Mucosa of rectum (tissue), 2 donors: ENCODE measurements around the gene PIP5K1C.
A peak's percentile ranks its signal among the peaks of the same experiment; 100 is the strongest.
"Not testable (repeated sequence)": the region's sequence is repeated elsewhere in the genome, so short reads cannot be mapped to it uniquely, and the experiment has no call there.

Experiments used
- H3K27ac ChIP-seq, 2 donors: one replicate each; pipeline ENCODE4 v1.7.0; 2013; ENCODE audit warnings: inconsistent platforms in 2 of 2, low read depth in 2 of 2, low read length in 2 of 2
- H3K27me3 ChIP-seq, 2 donors: one replicate each; pipeline ENCODE4 v1.7.0; 2013; ENCODE audit warnings: low read length in 2 of 2; ENCODE audit not compliant: control insufficient read depth in 2 of 2, insufficient read depth in 2 of 2
- H3K36me3 ChIP-seq, 2 donors: one replicate each; pipeline ENCODE4 v1.7.0; 2013; ENCODE audit warnings: low read length in 2 of 2; ENCODE audit not compliant: control insufficient read depth in 2 of 2, insufficient read depth in 2 of 2
- H3K4me1 ChIP-seq, 2 donors: one replicate each; pipeline ENCODE4 v1.7.0; 2013; ENCODE audit warnings: low read length in 2 of 2, mild to moderate bottlenecking in 1 of 2; ENCODE audit not compliant: control insufficient read depth in 2 of 2, insufficient read depth in 2 of 2
- H3K4me3 ChIP-seq, 2 donors: one replicate each; pipeline ENCODE4 v1.7.0; 2013; ENCODE audit warnings: low read length in 2 of 2
- H3K9ac ChIP-seq, 2 donors: one replicate each; pipeline ENCODE4 v1.7.0; 2013; ENCODE audit warnings: low read length in 2 of 2, low read depth in 1 of 2, mild to moderate bottlenecking in 1 of 2
- H3K9me3 ChIP-seq, 2 donors: one replicate each; pipeline ENCODE4 v1.7.0; 2013; ENCODE audit warnings: low read length in 2 of 2; ENCODE audit not compliant: control insufficient read depth in 2 of 2
- donor health status: healthy.
- donor health status: Normal muscosa, but diverticular disease.

Gene PIP5K1C

DNA sequence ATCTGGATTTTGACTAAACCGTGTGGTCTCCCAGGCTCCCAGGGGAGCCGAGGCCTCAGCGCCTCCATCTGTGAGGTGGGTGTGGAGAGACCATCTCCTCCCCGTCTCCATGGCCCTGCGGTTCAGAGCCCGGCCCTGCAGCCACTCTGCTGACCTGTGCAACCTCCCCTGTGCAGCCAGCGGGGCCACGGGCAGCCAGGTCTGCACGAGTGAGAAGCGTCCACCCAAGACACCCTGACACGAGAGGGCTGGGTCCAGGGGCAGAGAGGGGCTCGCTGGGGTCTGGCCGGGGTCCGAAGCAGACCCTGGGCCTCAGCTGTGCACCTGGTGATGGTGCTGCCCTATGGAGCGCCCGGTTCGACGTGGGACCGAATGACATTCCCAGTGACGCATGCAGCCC lies 63.3 kb downstream of the PIP5K1C start:
- H3K9ac ChIP-seq = no peak overlapping the region
- no peaks in the 10 kb centered on the region for H3K9me3 ChIP-seq
- H3K36me3 ChIP-seq = peaks cover 2 to 16% of the 10 kb centered on the region in 2 donors
- H3K4me1 ChIP-seq = no peaks in the 10 kb centered on the region
- no peak overlapping the region for H3K27ac ChIP-seq
- H3K27me3 ChIP-seq = no peaks in the 10 kb centered on the region
- H3K4me3 ChIP-seq = no peak overlapping the region

- Histone ChIP-seq H3K36me3 (peaks cover 2 to 11% of the 10 kb centered on the region in 2 donors), H3K27ac (no peak overlapping the region), H3K27me3 (no peaks in the 10 kb centered on the region), H3K4me1 (no peaks in the 10 kb centered on the region), H3K4me3 (no peak overlapping the region), H3K9ac (no peak overlapping the region), H3K9me3 (no peaks in the 10 kb centered on the region)
These were observed 63.8 kb downstream of the PIP5K1C start for GRCh38 chr19:3636506-3636905.

- no peaks in the 10 kb centered on the region for H3K27me3 ChIP-seq
- H3K36me3 ChIP-seq = peaks cover under 1 to 9% of the 10 kb centered on the region in 2 donors
- no peak overlapping the region for H3K27ac ChIP-seq
- no peaks in the 10 kb centered on the region for H3K9me3 ChIP-seq
- H3K9ac ChIP-seq = no peak overlapping the region
- H3K4me1 ChIP-seq = no peaks in the 10 kb centered on the region
- H3K4me3 ChIP-seq = no peak overlapping the region
These were observed 65.7 kb downstream of the PIP5K1C start for GRCh38 chr19:3634496-3635045.

DNA sequence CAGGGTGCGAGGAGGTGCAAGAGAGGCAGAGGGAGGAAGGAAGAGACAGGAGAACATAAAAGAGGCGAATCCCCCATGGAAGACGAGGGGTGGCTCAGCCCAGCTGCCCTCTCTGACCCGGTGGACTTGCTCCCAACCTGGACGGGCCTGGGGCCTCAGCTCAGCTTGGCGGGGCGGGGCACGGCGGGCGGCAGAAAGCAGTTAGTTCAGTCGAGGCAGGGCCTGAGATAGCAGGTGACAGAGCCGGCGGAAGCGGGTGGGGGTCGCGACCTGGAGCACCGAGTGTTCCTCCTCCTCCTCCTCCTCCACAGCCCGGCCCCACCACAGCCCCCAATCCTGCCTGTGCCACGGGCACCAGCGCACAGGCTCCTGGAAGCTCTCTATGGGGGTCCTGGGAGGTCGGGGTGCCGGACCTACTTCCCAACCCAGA lies 66.7 kb downstream of the PIP5K1C start:
- peaks cover 0 to 6% of the 10 kb centered on the region in 2 donors for H3K36me3 ChIP-seq
- no peak overlapping the region for H3K9ac ChIP-seq
- H3K4me3 ChIP-seq = no peak overlapping the region
- no peak overlapping the region for H3K27ac ChIP-seq
- H3K9me3 ChIP-seq = no peaks in the 10 kb centered on the region
- H3K27me3 ChIP-seq = no peaks in the 10 kb centered on the region
- no peaks in the 10 kb centered on the region for H3K4me1 ChIP-seq

DNA sequence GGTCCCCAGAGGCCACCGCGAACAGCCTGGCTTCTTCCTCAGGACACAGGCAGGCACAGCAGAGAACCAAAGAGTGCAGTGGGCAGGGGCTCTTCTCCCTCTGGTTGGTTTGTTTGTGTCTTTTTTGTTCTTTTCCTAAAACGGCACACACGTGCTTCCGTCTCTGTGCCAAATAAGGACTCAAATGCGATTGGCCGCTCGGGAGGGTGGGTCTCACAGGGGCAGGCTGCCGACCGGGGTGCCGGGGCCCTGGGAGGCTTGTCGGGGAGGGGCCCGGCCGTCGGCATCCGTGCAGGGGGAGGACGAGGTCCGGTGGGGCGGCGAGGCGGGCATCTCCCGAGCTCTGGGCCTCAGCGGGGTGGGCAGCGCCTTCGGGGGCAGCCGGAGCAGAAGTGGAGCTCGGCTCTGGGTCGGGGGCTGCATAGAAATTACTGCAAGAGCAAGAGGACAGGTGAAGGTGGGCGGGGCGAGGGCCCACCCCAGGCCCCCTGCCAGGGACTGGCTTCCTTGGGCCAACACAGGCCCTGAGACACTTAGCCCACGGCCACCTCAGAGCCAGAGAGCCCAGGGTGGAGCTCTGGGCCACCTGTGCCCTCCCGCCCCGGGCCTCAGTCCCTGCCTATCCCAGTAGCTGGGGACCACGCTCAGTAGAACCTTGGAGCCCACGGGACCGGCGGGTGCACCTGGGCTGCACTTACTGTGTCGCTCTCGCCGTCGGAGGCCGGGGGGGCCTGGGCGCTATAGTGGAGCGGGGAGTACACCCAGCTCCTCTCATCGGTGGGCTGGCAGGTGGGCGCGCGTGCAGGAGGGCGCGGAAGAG lies 67.3 kb downstream of the PIP5K1C start:
- Histone ChIP-seq H3K4me3 (no peak overlapping the region), H3K9ac (no peak overlapping the region), H3K4me1 (no peaks in the 10 kb centered on the region), H3K27me3 (no peaks in the 10 kb centered on the region), H3K27ac (no peak overlapping the region), H3K36me3 (peaks cover 0 to 4% of the 10 kb centered on the region in 2 donors), H3K9me3 (no peaks in the 10 kb centered on the region)

- H3K4me3 ChIP-seq = no peak overlapping the region
- no peaks in the 10 kb centered on the region for H3K27me3 ChIP-seq
- H3K9ac ChIP-seq = no peak overlapping the region
- peaks cover 0 to 4% of the 10 kb centered on the region in 2 donors for H3K36me3 ChIP-seq
- H3K4me1 ChIP-seq = peaks cover 4% of the 10 kb centered on the region in 2 donors
- no peaks in the 10 kb centered on the region for H3K9me3 ChIP-seq
- H3K27ac ChIP-seq = no peak overlapping the region
These were observed 68.2 kb downstream of the PIP5K1C start for GRCh38 chr19:3632098-3632497.

- H3K9ac ChIP-seq = no peak overlapping the region
- peaks cover 0 to 4% of the 10 kb centered on the region in 2 donors for H3K36me3 ChIP-seq
- peaks cover 5% of the 10 kb centered on the region in 2 donors for H3K4me1 ChIP-seq
These were observed 69.0 kb downstream of the PIP5K1C start for GRCh38 chr19:3631053-3631861.

DNA sequence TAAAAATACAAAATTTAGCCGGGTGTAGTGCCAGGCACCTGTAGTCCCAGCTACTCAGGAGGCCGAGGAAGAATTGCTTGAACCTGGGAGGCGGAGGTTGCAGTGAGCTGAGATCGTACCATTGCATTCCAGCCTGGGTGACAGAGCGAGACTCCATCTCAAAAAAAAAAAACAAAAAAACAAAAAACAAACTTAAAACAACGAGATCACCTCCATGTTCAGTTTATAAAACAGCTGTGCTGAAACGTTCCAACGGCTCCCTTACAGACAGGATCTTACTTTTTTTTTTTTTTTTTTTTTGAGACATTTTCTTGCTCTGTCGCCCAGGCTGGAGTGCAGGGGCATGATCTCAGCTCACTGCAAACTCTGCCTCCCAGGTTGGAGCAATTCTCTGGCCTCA lies 71.5 kb downstream of the PIP5K1C start:
- H3K4me3 ChIP-seq, H3K9me3 ChIP-seq, H3K27me3 ChIP-seq, H3K36me3 ChIP-seq, H3K27ac ChIP-seq, H3K9ac ChIP-seq: not testable (repeated sequence)
- H3K4me1 ChIP-seq = peaks cover 14 to 16% of the 10 kb centered on the region in 2 donors

More at GRCh38 chr19:3631053-3631861, 69.0 kb downstream of the PIP5K1C start:
- Histone ChIP-seq H3K4me3 (no peak overlapping the region), H3K9me3 (no peaks in the 10 kb centered on the region), H3K27me3 (no peaks in the 10 kb centered on the region), H3K27ac (no peak overlapping the region)

- Histone ChIP-seq H3K27ac (peak overlapping the region; percentile 92 to 94), H3K36me3 (peaks cover 4 to 12% of the 10 kb centered on the region in 2 donors), H3K9ac (no peak overlapping the region), H3K27me3 (no peaks in the 10 kb centered on the region), H3K9me3 (no peaks in the 10 kb centered on the region), H3K4me1 (peaks cover 14 to 16% of the 10 kb centered on the region in 2 donors), H3K4me3 (peak overlapping the region; percentile 6 to 54)
These were observed 72.9 kb downstream of the PIP5K1C start for GRCh38 chr19:3627351-3627723.
